Measurements from ENCODE around the gene SKIC2.
"Not testable (repeated sequence)": the region's sequence is repeated elsewhere in the genome, so short reads cannot be mapped to it uniquely, and the experiment has no call there.

Gene SKIC2

GRCh38 chr6:32004864-32005537 lies 46.0 kb downstream of the SKIC2 start:
- not testable (repeated sequence) for DNase-seq (ENCODE audit: low spot score)

GRCh38 chr6:32005538-32005880 lies 46.5 kb downstream of the SKIC2 start:
- not testable (repeated sequence) for DNase-seq (ENCODE audit: low spot score)

- not testable (repeated sequence) for DNase-seq (ENCODE audit: low spot score)
Observed at GRCh38 chr6:32005991-32006529, 47.1 kb downstream of the SKIC2 start.

GRCh38 chr6:32007086-32007485 lies 48.1 kb downstream of the SKIC2 start:
- DNase-seq (ENCODE audit: low spot score), result not testable (repeated sequence)

GRCh38 chr6:32008037-32008436 lies 49.1 kb downstream of the SKIC2 start:
- not testable (repeated sequence) for DNase-seq (ENCODE audit: low spot score)

- peak; percentile 29 for DNase-seq (ENCODE audit: low spot score)
Observed at GRCh38 chr6:32008616-32009015, 49.6 kb downstream of the SKIC2 start.

- not testable (repeated sequence) for DNase-seq (ENCODE audit: low spot score)
Observed at GRCh38 chr6:32009537-32009936, 50.6 kb downstream of the SKIC2 start.

GRCh38 chr6:32010856-32011530 lies 52.0 kb downstream of the SKIC2 start:
- DNase-seq (ENCODE audit: low spot score), result not testable (repeated sequence)

GRCh38 chr6:32012941-32013617 lies 54.1 kb downstream of the SKIC2 start:
- not testable (repeated sequence) for DNase-seq (ENCODE audit: low spot score)

GRCh38 chr6:32013738-32014137 lies 54.8 kb downstream of the SKIC2 start:
- DNase-seq (ENCODE audit: low spot score), result not testable (repeated sequence)

- not testable (repeated sequence) for DNase-seq (ENCODE audit: low spot score)
Observed at GRCh38 chr6:32014547-32014946, 55.6 kb downstream of the SKIC2 start, which contains the start of gene C4B. C4B (plus strand) TSS chr6:32014795; CDS start chr6:32014846, 51 bp downstream.

Measured in D341Med (cell line).